HepG2 (cell line): ENCODE results near the gene DIPK1A. TPM values are rescaled to one million over a fixed set of nuclear protein-coding genes. Genes with fewer than 3 reads are reported as not detected.

Experiments
- CCDC6 ChIP-seq: sonication (generic); formaldehyde crosslinking; IDR thresholded peaks from 2 replicates; pipeline ENCODE4 v1.8.1; 2022; ENCODE audit warnings: mild to moderate bottlenecking, missing genetic modification reagents, moderate library complexity
- IKZF4 ChIP-seq: sonication (generic); formaldehyde crosslinking; IDR thresholded peaks from 2 replicates; pipeline ENCODE4 v1.5.1; 2020; ENCODE audit warnings: borderline replicate concordance, mild to moderate bottlenecking, low read depth, missing genetic modification reagents; ENCODE audit errors: not compliant biosample characterization
- KDM5B ChIP-seq: sonication (generic); formaldehyde crosslinking; IDR thresholded peaks from 2 replicates; pipeline ENCODE4 v1.4.0; 2020; ENCODE audit warnings: missing genetic modification reagents, mild to moderate bottlenecking, borderline replicate concordance
- KLF13 ChIP-seq: sonication (generic); formaldehyde crosslinking; IDR thresholded peaks from 2 replicates; pipeline ENCODE4 v1.4.0; 2020; ENCODE audit warnings: mild to moderate bottlenecking, missing genetic modification reagents
- MAF1 ChIP-seq: sonication (generic); formaldehyde crosslinking; IDR thresholded peaks from 2 replicates; pipeline ENCODE4 v1.5.0; 2020; ENCODE audit warnings: missing genetic modification reagents, borderline replicate concordance
- MBNL3 ChIP-seq: fragments of 250-450 bp; sonication (Bioruptor Pico); conservative IDR thresholded peaks from 2 replicates; pipeline ENCODE4 v1.8.0; 2022; ENCODE audit warnings: mild to moderate bottlenecking, inconsistent platforms
- NR2C2 ChIP-seq: sonication (generic); formaldehyde crosslinking; IDR thresholded peaks from 2 replicates; pipeline ENCODE4 v1.4.0; 2020; ENCODE audit warnings: missing genetic modification reagents, mild to moderate bottlenecking, moderate library complexity, borderline replicate concordance
- PAX8 ChIP-seq: sonication (generic); formaldehyde crosslinking; IDR thresholded peaks from 2 replicates; pipeline ENCODE4 v1.8.0; 2022; ENCODE audit warnings: mild to moderate bottlenecking, missing genetic modification reagents, borderline replicate concordance
- RFX3 ChIP-seq: IDR thresholded peaks from 2 replicates; pipeline ENCODE4 v1.6.1; 2016; ENCODE audit warnings: missing biosample characterization, missing genetic modification reagents
- SMAD1 ChIP-seq: sonication (generic); formaldehyde crosslinking; IDR thresholded peaks from 2 replicates; pipeline ENCODE4 v1.4.0; 2020; ENCODE audit warnings: missing genetic modification reagents, low read depth, mild to moderate bottlenecking, borderline replicate concordance
- SOX13 ChIP-seq, 3 experiments: fragments of 450-650 bp in 1 of 3; sonication (generic) in 1 of 3; formaldehyde crosslinking in 1 of 3; IDR thresholded peaks in 2 of 3; conservative IDR thresholded peaks in 1 of 3; 2 replicates each; pipeline versions ENCODE4 v1.5.0 to v1.6.1; 2016 to 2020; ENCODE audit warnings: antibody characterized with exemption in 1 of 3, mild to moderate bottlenecking in 1 of 3, missing compliant biosample characterization in 1 of 3, missing genetic modification reagents in 1 of 3, moderate library complexity in 1 of 3
- ZEB1 ChIP-seq: IDR thresholded peaks from 2 replicates; pipeline ENCODE4 v1.6.1; 2012; ENCODE audit warnings: mild to moderate bottlenecking, low read depth, inconsistent platforms; ENCODE audit not compliant: insufficient replicate concordance
- ZNF234 ChIP-seq: sonication (generic); formaldehyde crosslinking; conservative IDR thresholded peaks from 2 replicates; pipeline ENCODE4 v1.5.1; 2020; ENCODE audit warnings: mild to moderate bottlenecking, missing genetic modification reagents
- ZNF280B ChIP-seq: sonication (generic); formaldehyde crosslinking; IDR thresholded peaks from 2 replicates; pipeline ENCODE4 v1.5.0; 2020; ENCODE audit warnings: missing genetic modification reagents, mild to moderate bottlenecking, borderline replicate concordance
- ZNF33B ChIP-seq: sonication (generic); formaldehyde crosslinking; IDR thresholded peaks from 2 replicates; pipeline ENCODE4 v1.5.1; 2020; ENCODE audit warnings: mild to moderate bottlenecking, missing genetic modification reagents
- ZNF343 ChIP-seq: sonication (generic); formaldehyde crosslinking; IDR thresholded peaks from 2 replicates; pipeline ENCODE4 v1.4.0; 2020; ENCODE audit warnings: mild to moderate bottlenecking, missing genetic modification reagents
- ZNF367 ChIP-seq: sonication (generic); formaldehyde crosslinking; IDR thresholded peaks from 2 replicates; pipeline ENCODE4 v1.4.0; 2020; ENCODE audit warnings: missing genetic modification reagents, borderline replicate concordance
- ZNF432 ChIP-seq: sonication (generic); formaldehyde crosslinking; IDR thresholded peaks from 2 replicates; pipeline ENCODE4 v1.5.0; 2020; ENCODE audit warnings: missing genetic modification reagents, mild to moderate bottlenecking, borderline replicate concordance
- ZNF704 ChIP-seq: sonication (generic); formaldehyde crosslinking; IDR thresholded peaks from 2 replicates; pipeline ENCODE4 v1.8.1; 2023; ENCODE audit warnings: mild to moderate bottlenecking, inconsistent platforms, moderate library complexity, missing genetic modification reagents, borderline replicate concordance
- ZNF710 ChIP-seq: sonication (generic); formaldehyde crosslinking; IDR thresholded peaks from 2 replicates; pipeline ENCODE4 v1.5.0; 2020; ENCODE audit warnings: mild to moderate bottlenecking, missing genetic modification reagents, borderline replicate concordance
- ZNF740 ChIP-seq: sonication (generic); formaldehyde crosslinking; IDR thresholded peaks from 2 replicates; pipeline ENCODE4 v1.4.0; 2020; ENCODE audit warnings: missing genetic modification reagents
- ZNF766 ChIP-seq: sonication (generic); formaldehyde crosslinking; IDR thresholded peaks from 2 replicates; pipeline ENCODE4 v1.5.0; 2020; ENCODE audit warnings: missing genetic modification reagents, borderline replicate concordance
- ZNF777 ChIP-seq: sonication (generic); formaldehyde crosslinking; IDR thresholded peaks from 2 replicates; pipeline ENCODE4 v1.4.0; 2020; ENCODE audit warnings: missing genetic modification reagents
- polyA plus RNA-seq, 8 experiments: library from polyadenylated mRNA; depleted of rRNA in 3 of 8; stranded (reverse) in 7 of 8; unstranded in 1 of 8; fragments of >200 nt; fragmentation: Illumina TruSeq in 4 of 8; extraction: Trizol in 4 of 8; gene quantifications; 2 replicates each; pipeline versions ENCODE4 v1.2.1 to v1.2.3, GENCODE V29; 2011 to 2016; ENCODE audit warnings: low read depth in 4 of 8, missing spikeins in 1 of 8, mixed read lengths in 1 of 8; ENCODE audit not compliant: insufficient read depth in 1 of 8
- total RNA-seq, 5 experiments: library from RNA; depleted of rRNA; stranded (reverse); fragments of >200 nt; fragmentation: Illumina TruSeq; extraction: Trizol; gene quantifications; 2 replicates each; pipeline ENCODE4 v1.2.3, GENCODE V29; 2016; ENCODE audit warnings: low read depth in 1 of 5

The DIPK1A gene
- total and polyA plus RNA-seq, 2 of the 13 experiments (the other 11 are each of a cell fraction or from before 2014, with no cell fraction given) = 8.4 TPM

- TF ChIP-seq IKZF4 (CRISPR knock-in tag) (peak; percentile 88), ZNF704 (CRISPR knock-in tag) (peak; percentile 84), ZNF710 (CRISPR knock-in tag) (peak; percentile 96), ZNF280B (CRISPR knock-in tag) (peak; percentile 94; the same call in 1 of the 2 replicates), KLF13 (CRISPR knock-in tag) (peak; percentile 98), ZNF343 (CRISPR knock-in tag) (peak; percentile 72; the same call in 1 of the 2 replicates), MAF1 (CRISPR knock-in tag) (peak; percentile 92), ZNF740 (CRISPR knock-in tag) (0 out of 2 replicates have a peak, but pooled peaks have one; percentile 55), SOX13 (IDR thresholded peaks at IDR 0.05) (peak; percentile 10; the same call in 1 of the 2 replicates), SOX13 (CRISPR knock-in tag; conservative IDR thresholded peaks at IDR 0.05 in 1 of 2, IDR thresholded peaks at IDR 0.05 in 1 of 2) (peak in 1 of 2 experiments; percentile 45; a peak in 1 of 4 replicates), ZNF766 (peak; percentile 64; the same call in 1 of the 2 replicates), ZNF33B (peak; percentile 98), RFX3 (peak; percentile 25; the same call in 1 of the 2 replicates), PAX8 (CRISPR knock-in tag) (peak; percentile 90; the same call in 1 of the 2 replicates), KDM5B (CRISPR knock-in tag) (peak; percentile 99), CCDC6 (peak; percentile 93), ZNF432 (CRISPR knock-in tag) (no peak), ZNF777 (CRISPR knock-in tag) (peak; percentile 86), MBNL3 (CRISPR knock-in tag) (no peak), NR2C2 (CRISPR knock-in tag) (peak; percentile 84), SMAD1 (CRISPR knock-in tag) (peak; percentile 92), ZNF367 (CRISPR knock-in tag) (peak; percentile 92; the same call in 1 of the 2 replicates), ZNF234 (CRISPR knock-in tag) (0 out of 2 replicates have a peak, but pooled peaks have one; percentile 27), ZEB1 (no peak)
Observed at GRCh38 chr1:92831762-92832536, 129.3 kb downstream of the DIPK1A start, which contains the start of gene RPL5 (continued).
